ENCODE data around the gene PPIP5K2. TPM values are rescaled to one million over a fixed set of nuclear protein-coding genes. Genes with fewer than 3 reads are reported as not detected.

PPIP5K2 gene
- total RNA-seq, 1 experiment from 2014 or later = 29.7 TPM

GRCh38 chr5:103224118-103224893 is 104.2 kb downstream of the PPIP5K2 start:
- no TSS peak for BruUV-seq (replicated peaks)
- H3K4me1 Mint-ChIP-seq (ENCODE audit: insufficient read depth, unreplicated experiment) = no peaks in the 10 kb centered on the region
- intact Hi-C loops (cut with micrococcal nuclease) = loop anchor here (1.0 to 2.0 kb wide), 2 partner anchors 641 to 688 kb away; no protein-coding TSS in a partner anchor
- no peaks in the 10 kb centered on the region for H3K36me3 Mint-ChIP-seq (ENCODE audit: insufficient read depth, unreplicated experiment)
- TF ChIP-seq CTCF (IDR thresholded peaks at IDR 0.05; ENCODE audit: unreplicated experiment) = peak; percentile 65
- H3K9me3 Mint-ChIP-seq (ENCODE audit: unreplicated experiment) = no peaks in the 10 kb centered on the region
- H3K27me3 Mint-ChIP-seq (ENCODE audit: insufficient read depth, unreplicated experiment) = no peaks in the 10 kb centered on the region
- POLR2A ChIA-PET = interaction anchor here (0.7 to 1.3 kb wide), 2 partner anchors 34 to 466 kb away, joined by 3 to 5 read pairs; partner anchors contain the start of gene MACIR
- DNase-seq (ENCODE audit: unreplicated experiment) = peak; percentile 74
- H3K4me3 Mint-ChIP-seq (ENCODE audit: unreplicated experiment) = no peak overlapping the region
- no peak overlapping the region for H3K27ac Mint-ChIP-seq (ENCODE audit: low read depth, unreplicated experiment)
- CTCF ChIA-PET = interaction anchor here (0.5 to 3.8 kb wide), 38 partner anchors 8 to 639 kb away, joined by 3 to 58 read pairs (median 4); no protein-coding TSS in a partner anchor

DNA sequence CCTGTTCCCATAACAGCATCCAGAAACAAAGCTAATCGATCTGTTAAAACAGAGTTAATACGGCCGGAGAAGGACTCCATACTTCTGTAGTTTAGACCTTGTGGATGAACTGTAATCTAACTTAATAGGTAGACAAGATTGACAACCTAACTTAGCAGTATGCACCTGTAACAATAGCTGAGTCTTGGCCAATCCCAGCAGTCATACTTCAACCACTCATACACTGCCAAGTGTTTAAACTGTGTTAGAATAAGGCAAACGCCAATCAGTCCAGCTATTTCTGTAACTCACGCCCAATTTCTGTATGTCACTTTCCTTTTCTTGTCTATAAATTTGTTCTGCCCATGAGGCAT is 104.8 kb downstream of the PPIP5K2 start:
- TF ChIP-seq CTCF (IDR thresholded peaks at IDR 0.05; ENCODE audit: unreplicated experiment) = peak; percentile 1
- Mint-ChIP-seq H3K27ac (ENCODE audit: low read depth, unreplicated experiment) (no peak overlapping the region), H3K4me1 (ENCODE audit: insufficient read depth, unreplicated experiment) (no peaks in the 10 kb centered on the region), H3K4me3 (ENCODE audit: unreplicated experiment) (no peak overlapping the region), H3K9me3 (ENCODE audit: unreplicated experiment) (no peaks in the 10 kb centered on the region), H3K27me3 (ENCODE audit: insufficient read depth, unreplicated experiment) (no peaks in the 10 kb centered on the region), H3K36me3 (ENCODE audit: insufficient read depth, unreplicated experiment) (no peaks in the 10 kb centered on the region)
- intact Hi-C loops (cut with micrococcal nuclease) = loop anchor here (1.0 to 2.0 kb wide), 2 partner anchors 642 to 688 kb away; no protein-coding TSS in a partner anchor
- POLR2A ChIA-PET = interaction anchor here (0.7 to 1.3 kb wide), 2 partner anchors 34 to 467 kb away, joined by 3 to 5 read pairs; partner anchors contain the start of gene MACIR
- no peak for DNase-seq (ENCODE audit: unreplicated experiment)
- CTCF ChIA-PET = interaction anchor here (0.5 to 3.8 kb wide), 36 partner anchors 8 to 639 kb away, joined by 3 to 58 read pairs (median 4); no protein-coding TSS in a partner anchor
- no TSS peak for BruUV-seq (replicated peaks)

DNA sequence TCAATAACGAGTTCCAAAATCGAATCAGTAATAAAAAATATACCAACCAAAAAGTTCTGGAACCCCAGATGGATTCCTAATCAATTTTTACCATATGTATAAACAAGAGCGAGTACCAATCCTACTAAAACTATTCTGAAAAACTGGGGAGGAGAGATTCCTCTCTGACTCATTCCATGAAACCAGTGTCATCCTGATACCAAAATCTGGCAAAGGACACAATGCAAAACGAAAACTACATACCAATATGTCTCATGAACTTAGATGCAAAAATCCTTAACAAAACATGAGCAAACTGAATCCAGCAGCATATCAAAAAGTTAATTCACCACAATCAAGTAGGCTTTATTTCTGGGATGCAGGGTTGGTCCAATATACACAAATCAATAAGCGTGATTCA is 108.0 kb downstream of the PPIP5K2 start:
- TF ChIP-seq CTCF (IDR thresholded peaks at IDR 0.05; ENCODE audit: unreplicated experiment) = no peak
- no peaks in the 10 kb centered on the region for H3K27me3 Mint-ChIP-seq (ENCODE audit: insufficient read depth, unreplicated experiment)
- no peak overlapping the region for H3K4me3 Mint-ChIP-seq (ENCODE audit: unreplicated experiment)
- ChIA-PET POLR2A (no interaction called here), CTCF (no interaction called here)
- H3K4me1 Mint-ChIP-seq (ENCODE audit: insufficient read depth, unreplicated experiment) = no peaks in the 10 kb centered on the region
- BruUV-seq (replicated peaks) = no TSS peak
- no peak overlapping the region for H3K27ac Mint-ChIP-seq (ENCODE audit: low read depth, unreplicated experiment)
- no peak for DNase-seq (ENCODE audit: unreplicated experiment)
- intact Hi-C loops (cut with micrococcal nuclease) = no loop called here
- H3K9me3 Mint-ChIP-seq (ENCODE audit: unreplicated experiment) = no peaks in the 10 kb centered on the region
- no peaks in the 10 kb centered on the region for H3K36me3 Mint-ChIP-seq (ENCODE audit: insufficient read depth, unreplicated experiment)

- H3K9me3 Mint-ChIP-seq (ENCODE audit: unreplicated experiment) = no peaks in the 10 kb centered on the region
- TF ChIP-seq CTCF (IDR thresholded peaks at IDR 0.05; ENCODE audit: unreplicated experiment) = no peak
- H3K36me3 Mint-ChIP-seq (ENCODE audit: insufficient read depth, unreplicated experiment) = no peaks in the 10 kb centered on the region
- no peak overlapping the region for H3K4me3 Mint-ChIP-seq (ENCODE audit: unreplicated experiment)
- BruUV-seq (replicated peaks) = no TSS peak
- CTCF ChIA-PET = interaction anchor here (0.6 kb wide), 1 partner anchor 13 kb away, joined by 3 read pairs; no protein-coding TSS in a partner anchor
- no peaks in the 10 kb centered on the region for H3K27me3 Mint-ChIP-seq (ENCODE audit: insufficient read depth, unreplicated experiment)
- POLR2A ChIA-PET = no interaction called here
- DNase-seq (ENCODE audit: unreplicated experiment) = no peak
- H3K4me1 Mint-ChIP-seq (ENCODE audit: insufficient read depth, unreplicated experiment) = no peaks in the 10 kb centered on the region
- intact Hi-C loops (cut with micrococcal nuclease) = no loop called here
- no peak overlapping the region for H3K27ac Mint-ChIP-seq (ENCODE audit: low read depth, unreplicated experiment)
These were observed 108.5 kb downstream of the PPIP5K2 start for GRCh38 chr5:103228588-103228987.

All from MCF 10A (cell line).